HS-27A (cell line): ENCODE measurements around the gene RAP1GAP.

Experiments used
- DNase-seq: peaks from one replicate; pipeline ENCODE4 v3.0.0-alpha.2; 2012; ENCODE audit warnings: low read depth, missing footprints

The RAP1GAP gene

GRCh38 chr1:21625390-21626190, 43.6 kb downstream of the RAP1GAP start:
- DNase-seq, result no peak

- no peak for DNase-seq
Observed at GRCh38 chr1:21624571-21625389, 44.4 kb downstream of the RAP1GAP start.

GRCh38 chr1:21623410-21623961, 45.7 kb downstream of the RAP1GAP start:
- DNase-seq, result no peak

- DNase-seq, result no peak
Observed at GRCh38 chr1:21622466-21623315, 46.5 kb downstream of the RAP1GAP start.

- DNase-seq, result no peak
Observed at GRCh38 chr1:21621761-21622436, 47.3 kb downstream of the RAP1GAP start.

- DNase-seq, result no peak
Observed at GRCh38 chr1:21621051-21621450, 48.1 kb downstream of the RAP1GAP start.

- no peak for DNase-seq
Observed at GRCh38 chr1:21620496-21620895, 48.7 kb downstream of the RAP1GAP start.

- no peak for DNase-seq
Observed at GRCh38 chr1:21620011-21620410, 49.1 kb downstream of the RAP1GAP start.

GRCh38 chr1:21619375-21619947, 49.7 kb downstream of the RAP1GAP start:
- DNase-seq, result no peak

GRCh38 chr1:21618561-21619374, 50.4 kb downstream of the RAP1GAP start:
- no peak for DNase-seq

GRCh38 chr1:21618059-21618458, 51.1 kb downstream of the RAP1GAP start:
- DNase-seq, result no peak

- no peak for DNase-seq
Observed at GRCh38 chr1:21617126-21617738, 51.9 kb downstream of the RAP1GAP start.

GRCh38 chr1:21616372-21616771, 52.8 kb downstream of the RAP1GAP start:
- no peak for DNase-seq

- DNase-seq, result no peak
Observed at GRCh38 chr1:21614419-21615115, 54.6 kb downstream of the RAP1GAP start.

GRCh38 chr1:21613072-21613867, 55.9 kb downstream of the RAP1GAP start:
- DNase-seq, result no peak

GRCh38 chr1:21612057-21612456, 57.1 kb downstream of the RAP1GAP start:
- DNase-seq, result no peak

GRCh38 chr1:21610989-21611785, 58.0 kb downstream of the RAP1GAP start:
- DNase-seq, result no peak
